B cell (primary cell): ENCODE results near the gene LAMP5.

ENCODE experiments used
- CTCF ChIP-seq: fragments of 200-600 bp; IDR thresholded peaks from one replicate; pipeline ENCODE4 v1.8.0; 2022; ENCODE audit warnings: antibody characterized with exemption, mild to moderate bottlenecking
- EZH2 ChIP-seq: IDR thresholded peaks from 2 replicates; pipeline ENCODE4 v1.6.1; 2012; ENCODE audit warnings: borderline replicate concordance, low read depth, mild to moderate bottlenecking, moderate library complexity, low read length; ENCODE audit not compliant: insufficient read depth, poor library complexity, severe bottlenecking

- TF ChIP-seq CTCF (no peak), EZH2 (no peak)
These were observed 5.7 kb upstream of the LAMP5 start for GRCh38 chr20:9508696-9509178.
